Psoas muscle (tissue), 8 donors: ENCODE results near the gene FKBP6. TPM values are rescaled to one million over a fixed set of nuclear protein-coding genes. Genes with fewer than 3 reads are reported as not detected.
"Not testable (repeated sequence)": the region's sequence is repeated elsewhere in the genome, so short reads cannot be mapped to it uniquely, and the experiment has no call there.

Source experiments
- ATAC-seq, 4 donors: fragments of 200-7000 bp; cut with Tn5 transposase; one replicate each; pipeline ENCODE4 v1.9.1; 2020; ENCODE audit warnings: moderate library complexity in 3 of 4, mild to moderate bottlenecking in 2 of 4
- DNase-seq, 2 donors: peaks; one replicate each; pipeline ENCODE4 v3.0.0-alpha.2; 2020
- H3K27ac ChIP-seq: fragments of 200-600 bp; one replicate; pipeline ENCODE4 v1.8.0; 2022
- H3K27me3 ChIP-seq, 3 donors: fragments of 200-600 bp in 1 of 3; one replicate each; pipeline versions ENCODE4 v1.6.1 to v1.8.0; 2013 to 2022; ENCODE audit warnings: low read length in 2 of 3, mild to moderate bottlenecking in 2 of 3, moderate library complexity in 1 of 3; ENCODE audit not compliant: insufficient read depth in 3 of 3
- H3K36me3 ChIP-seq, 2 donors: fragments of 200-600 bp in 1 of 2; one replicate each; pipeline versions ENCODE4 v1.6.1 to v1.8.0; 2013 to 2022; ENCODE audit warnings: low read depth in 1 of 2, mild to moderate bottlenecking in 1 of 2, moderate library complexity in 1 of 2; ENCODE audit not compliant: insufficient read depth in 1 of 2
- H3K4me1 ChIP-seq: fragments of 200-600 bp; one replicate; pipeline ENCODE4 v1.8.0; 2022
- H3K4me3 ChIP-seq: fragments of 200-600 bp; one replicate; pipeline ENCODE4 v1.8.0; 2022; ENCODE audit warnings: mild to moderate bottlenecking
- H3K9me3 ChIP-seq: fragments of 200-600 bp; one replicate; pipeline ENCODE4 v1.8.0; 2022
- CTCF ChIP-seq: fragments of 200-600 bp; IDR thresholded peaks from one replicate; pipeline ENCODE4 v1.8.0; 2022; ENCODE audit warnings: antibody characterized with exemption
- WGBS, 3 donors: extraction: QIAGEN DNeasy Blood & Tissue Kit; methylation state at CpG; one replicate each; pipeline versions ENCODE4 v1.1.6 to v1.1.7; 2013; 5-methylcytosine and 5-hydroxymethylcytosine counted together
- intact Hi-C, 2 donors: fragments of 100-400 bp; cut with DNase I; formaldehyde crosslinking; loops; one replicate each; pipeline versions ENCODE4 v1.11.0 to v1.14.2; 2022
- polyA plus RNA-seq, 3 donors: library from polyadenylated mRNA; stranded (reverse); fragments of 200-250 nt; gene quantifications; one replicate each; pipeline ENCODE4 v1.2.3, GENCODE V29; 2013
- total RNA-seq, 4 donors: library from RNA; stranded (reverse); fragmentation: NEBNext Ultra II Directional in 2 of 4; extraction: Animal tissue kit (Norgen Biotek cat#: 25700) in 2 of 4; gene quantifications; one replicate each; pipeline versions ENCODE4 v1.2.1 to v1.2.4, GENCODE V29; 2021 to 2023
- donor health status: healthy with polysubstance abuse.
- donor health status: DM: no; HTN: no; CAD: no; lungs with moderate emphysema.
- donor health status: Bipolar disorder and iron deficiency.
- donor health status: healthy.
- donor health status: DM: yes; HTN: yes; CAD: no.
- donor health status: DM: no; HTN: no; CAD: no.
- donor health status: DM: no; HTN: no; CAD: no.
- donor health status: DM: yes; HTN: yes; CAD: no.

The FKBP6 gene
- total and polyA plus RNA-seq, 7 donors, result not detected

DNA sequence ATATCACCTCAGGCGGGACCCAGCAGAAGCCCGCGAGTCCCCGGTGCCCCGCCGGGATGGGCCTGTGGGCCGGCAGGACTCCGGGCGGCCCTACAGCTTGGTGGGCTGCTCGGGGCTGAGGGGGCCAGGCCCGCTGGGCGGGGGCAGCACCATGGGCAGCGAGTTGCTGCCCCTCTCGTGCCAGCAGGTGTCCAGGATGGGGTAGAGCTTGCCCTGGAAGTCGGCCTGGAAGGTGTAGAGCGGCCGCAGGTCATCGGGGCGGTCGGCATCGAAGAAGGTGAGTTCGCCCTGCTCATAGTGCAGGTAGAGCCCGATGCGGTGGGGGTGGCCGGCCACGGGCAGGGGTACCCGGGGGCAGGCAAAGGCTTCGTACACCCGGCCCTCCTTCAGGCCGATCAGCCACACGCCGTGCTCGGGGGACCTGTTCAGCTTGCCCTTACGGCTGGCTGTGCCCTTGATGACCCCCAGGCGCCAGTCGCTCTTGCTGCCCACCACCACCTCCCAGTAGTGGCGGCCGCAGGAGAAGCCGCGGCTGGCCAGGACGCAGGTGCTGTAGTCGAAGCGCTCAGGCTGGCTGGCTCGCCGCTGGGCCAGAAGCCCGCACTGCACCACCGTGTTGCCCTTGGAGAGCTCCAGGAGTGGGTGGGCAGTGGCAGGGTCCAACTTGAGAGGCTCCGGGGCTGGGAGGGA, 15.0 kb upstream of the FKBP6 start:
- intact Hi-C loops, result no loop called here
- H3K27me3 ChIP-seq, result no peaks in the 10 kb centered on the region
- H3K36me3 ChIP-seq, result no peaks in the 10 kb centered on the region
- H3K9me3 ChIP-seq, result no peaks in the 10 kb centered on the region
- no peak for TF ChIP-seq CTCF
- WGBS, 3 donors, result 90 to 93% (median 92%) methylated on average over 35 to 48 of the region's 48 CpGs
- no peak overlapping the region for H3K4me3 ChIP-seq
- no peak overlapping the region for H3K27ac ChIP-seq
- ATAC-seq, result no peak
- DNase-seq, result no peak
- H3K4me1 ChIP-seq, result peaks cover 7% of the 10 kb centered on the region

DNA sequence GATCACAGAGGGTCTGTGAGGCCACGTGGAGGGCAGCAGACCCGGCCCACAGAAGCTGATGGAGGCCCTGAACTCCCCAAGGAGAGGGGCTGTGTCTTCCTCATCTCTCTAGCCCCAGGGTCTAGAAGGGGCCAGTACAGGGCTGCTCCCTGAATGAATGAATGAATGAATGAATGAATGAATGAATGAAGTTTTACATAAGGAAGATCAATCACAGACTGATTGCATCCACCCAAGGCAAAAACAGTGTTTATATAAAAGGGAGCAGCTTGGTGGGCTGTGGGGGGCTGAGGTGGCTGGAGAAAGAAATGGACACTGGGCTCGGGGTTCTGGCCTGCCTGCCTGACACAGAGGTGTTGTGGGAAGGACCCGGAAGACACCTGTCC, 14.4 kb upstream of the FKBP6 start:
- no peak for TF ChIP-seq CTCF
- H3K9me3 ChIP-seq, result no peaks in the 10 kb centered on the region
- H3K36me3 ChIP-seq, result no peaks in the 10 kb centered on the region
- DNase-seq (no peak), ATAC-seq (no peak)
- peaks cover 7% of the 10 kb centered on the region for H3K4me1 ChIP-seq
- intact Hi-C loops, result no loop called here
- H3K27me3 ChIP-seq, result no peaks in the 10 kb centered on the region
- no peak overlapping the region for H3K4me3 ChIP-seq
- 55 to 70% (median 61%) methylated on average over 2 to 4 of the region's 4 CpGs for WGBS, 3 donors
- no peak overlapping the region for H3K27ac ChIP-seq

- Histone ChIP-seq H3K27me3 (no peaks in the 10 kb centered on the region), H3K36me3 (no peaks in the 10 kb centered on the region), H3K9me3 (no peaks in the 10 kb centered on the region), H3K4me3 (no peak overlapping the region), H3K4me1 (peaks cover 2% of the 10 kb centered on the region), H3K27ac (no peak overlapping the region)
- ATAC-seq (no peak), DNase-seq (no peak)
- intact Hi-C loops, result no loop called here
- 72 to 84% (median 72%) methylated on average over 5 of the region's 5 CpGs for WGBS, 3 donors
- TF ChIP-seq CTCF, result no peak
These were observed 13.7 kb upstream of the FKBP6 start for GRCh38 chr7:73314271-73314670.

DNA sequence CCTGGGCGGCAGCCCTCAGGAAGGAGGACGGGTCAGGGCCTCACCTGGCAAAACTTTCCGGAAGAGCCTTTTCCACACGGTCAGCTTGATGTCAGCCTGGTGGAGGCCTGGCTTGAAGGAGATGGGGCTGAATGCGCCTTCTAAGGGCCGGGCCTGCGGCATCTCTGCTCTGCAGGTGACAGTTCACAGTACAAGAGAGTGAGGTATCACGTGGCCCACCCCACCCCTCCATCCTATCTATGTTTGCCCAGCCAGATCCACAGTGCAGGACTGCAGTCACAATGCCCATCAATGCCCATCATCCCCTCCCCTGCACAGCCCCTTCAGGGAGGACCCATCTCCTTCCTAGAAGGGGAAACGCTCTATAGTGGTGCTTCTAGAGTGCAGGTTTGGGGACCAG, 11.4 kb upstream of the FKBP6 start:
- Histone ChIP-seq H3K4me3 (no peak overlapping the region), H3K27me3 (no peaks in the 10 kb centered on the region), H3K9me3 (no peaks in the 10 kb centered on the region), H3K4me1 (no peaks in the 10 kb centered on the region), H3K27ac (no peak overlapping the region), H3K36me3 (no peaks in the 10 kb centered on the region)
- no peak for DNase-seq
- intact Hi-C loops, result no loop called here
- no peak for TF ChIP-seq CTCF
- no peak for ATAC-seq
- 88 to 92% (median 89%) methylated on average over 9 of the region's 9 CpGs for WGBS, 3 donors

GRCh38 chr7:73318656-73319204, 9.2 kb upstream of the FKBP6 start:
- H3K27me3 ChIP-seq, DNase-seq, H3K36me3 ChIP-seq, H3K4me3 ChIP-seq, H3K4me1 ChIP-seq, intact Hi-C loops, H3K9me3 ChIP-seq: not testable (repeated sequence)
- H3K27ac ChIP-seq, result peak overlapping the region; percentile 79
- ATAC-seq, result peak in 3 of 4 donors; percentile 38 to 52 (median 48)
- 70 to 74% (median 72%) methylated on average over 8 to 18 of the region's 18 CpGs for WGBS, 3 donors

GRCh38 chr7:73319541-73319940, 8.4 kb upstream of the FKBP6 start:
- ATAC-seq, result peak; percentile 65 to 79 (median 71)
- H3K4me1 ChIP-seq, intact Hi-C loops, H3K9me3 ChIP-seq, DNase-seq, H3K4me3 ChIP-seq, H3K27me3 ChIP-seq, H3K36me3 ChIP-seq: not testable (repeated sequence)
- WGBS, 3 donors, result 20 to 38% (median 35%) methylated on average over 9 of the region's 9 CpGs
- peak overlapping the region; percentile 79 for H3K27ac ChIP-seq

- H3K4me1 ChIP-seq, H3K4me3 ChIP-seq, DNase-seq, intact Hi-C loops, H3K36me3 ChIP-seq, H3K27me3 ChIP-seq, H3K9me3 ChIP-seq: not testable (repeated sequence)
- peak; percentile 67 to 80 (median 74) for ATAC-seq
- WGBS, 3 donors, result 25 to 51% (median 35%) methylated on average over 8 to 9 of the region's 9 CpGs
- peak overlapping the region; percentile 79 for H3K27ac ChIP-seq
These were observed 8.0 kb upstream of the FKBP6 start for GRCh38 chr7:73320009-73320408.

- H3K4me3 ChIP-seq, result peak overlapping the region; percentile 30
- H3K27ac ChIP-seq, ATAC-seq, intact Hi-C loops, H3K36me3 ChIP-seq, DNase-seq, H3K9me3 ChIP-seq, H3K27me3 ChIP-seq, H3K4me1 ChIP-seq: not testable (repeated sequence)
- 49 to 73% (median 52%) methylated on average over 4 to 5 of the region's 5 CpGs for WGBS, 3 donors
These were observed 4.4 kb upstream of the FKBP6 start for GRCh38 chr7:73323434-73324080.
